ENCODE results near the gene CENPM.

Gene CENPM

DNA sequence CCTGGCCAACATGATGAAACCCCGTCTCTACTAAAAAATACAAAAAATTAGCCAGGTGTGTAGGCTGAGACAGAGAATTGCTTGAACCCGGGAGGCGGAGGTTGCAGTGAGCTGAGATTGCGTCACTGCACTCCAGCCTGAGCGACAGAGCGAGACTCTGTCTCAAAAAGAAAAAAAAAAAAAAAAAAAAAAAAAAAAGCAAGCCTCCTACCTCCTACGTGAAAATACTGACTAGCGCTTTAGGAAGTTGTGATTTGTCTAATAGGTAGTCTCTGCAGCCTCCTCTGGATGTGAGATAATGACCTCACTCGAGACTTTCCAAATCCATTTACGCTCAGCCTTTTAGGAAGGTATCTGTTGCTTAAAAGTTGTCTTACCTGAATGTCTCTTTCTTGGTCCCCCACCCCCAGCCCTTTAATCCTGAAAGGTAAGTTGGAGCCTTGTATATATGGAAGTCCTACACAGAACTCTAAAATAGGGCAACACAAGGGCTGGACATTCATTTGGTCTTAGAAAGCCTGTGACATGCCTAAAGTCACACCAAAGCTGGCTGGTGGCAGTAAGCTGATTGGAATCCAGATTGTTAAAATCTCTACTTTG lies 27.8 kb upstream of the CENPM start:
- Histone ChIP-seq H3K36me3 (ENCODE audit: insufficient read depth, insufficient read length, low read length) (no peaks in the 10 kb centered on the region), H3K9me3 (ENCODE audit: insufficient read depth, low read length) (peaks cover 7% of the 10 kb centered on the region; the same call in 1 of the 2 replicates), H3K9ac (ENCODE audit: insufficient read length, low read depth) (no peak overlapping the region), H3K4me3 (ENCODE audit: insufficient read length, low read depth) (no peak overlapping the region), H3K4me1 (ENCODE audit: insufficient read depth, insufficient read length) (peaks cover 12% of the 10 kb centered on the region), H3K27me3 (ENCODE audit: insufficient read depth, insufficient read length) (peaks cover 54% of the 10 kb centered on the region)
- TF ChIP-seq YY1 (IDR thresholded peaks at IDR 0.05; ENCODE audit: insufficient read depth, insufficient read length) (no peak), ZNF274 (IDR thresholded peaks at IDR 0.05; ENCODE audit: low read depth, low read length) (no peak), SUZ12 (IDR thresholded peaks at IDR 0.05; ENCODE audit: extremely low read depth, insufficient read depth, insufficient read length) (no peak)
- no peak for DNase-seq (ENCODE audit: low read depth, low spot score)

DNA sequence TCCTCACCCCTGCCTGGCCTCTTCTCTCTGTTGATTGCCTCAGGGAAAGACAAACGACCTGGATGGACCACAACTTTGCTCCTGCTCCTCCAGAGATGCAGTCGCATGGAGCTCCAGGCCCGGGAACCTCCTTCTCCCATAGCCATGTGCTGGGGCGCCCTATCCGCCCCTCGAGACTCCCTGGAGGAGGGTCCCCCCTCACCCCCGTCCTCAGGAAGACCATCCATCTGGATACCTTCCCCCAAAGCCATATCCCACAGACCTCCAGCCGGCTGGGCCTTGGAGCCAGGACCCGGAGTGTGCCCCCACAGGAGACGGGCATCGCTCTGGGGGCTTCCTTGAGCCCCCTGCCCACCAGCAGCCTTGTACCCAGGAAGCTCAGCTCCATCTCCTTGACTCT lies 24.5 kb upstream of the CENPM start:
- Histone ChIP-seq H3K4me3 (ENCODE audit: insufficient read length, low read depth) (no peak overlapping the region), H3K36me3 (ENCODE audit: insufficient read depth, insufficient read length, low read length) (no peaks in the 10 kb centered on the region), H3K27me3 (ENCODE audit: insufficient read depth, insufficient read length) (peaks cover 35% of the 10 kb centered on the region), H3K9ac (ENCODE audit: insufficient read length, low read depth) (no peak overlapping the region), H3K4me1 (ENCODE audit: insufficient read depth, insufficient read length) (peaks cover 17% of the 10 kb centered on the region), H3K9me3 (ENCODE audit: insufficient read depth, low read length) (peaks cover 7% of the 10 kb centered on the region; the same call in 1 of the 2 replicates)
- TF ChIP-seq ZNF274 (IDR thresholded peaks at IDR 0.05; ENCODE audit: low read depth, low read length), result no peak
- no peak for TF ChIP-seq SUZ12 (IDR thresholded peaks at IDR 0.05; ENCODE audit: extremely low read depth, insufficient read depth, insufficient read length)
- no peak for DNase-seq (ENCODE audit: low read depth, low spot score)

GRCh38 chr22:41970601-41971000 lies 23.6 kb upstream of the CENPM start:
- Histone ChIP-seq H3K36me3 (ENCODE audit: insufficient read depth, insufficient read length, low read length) (no peaks in the 10 kb centered on the region), H3K4me1 (ENCODE audit: insufficient read depth, insufficient read length) (peaks cover 17% of the 10 kb centered on the region), H3K4me3 (ENCODE audit: insufficient read length, low read depth) (no peak overlapping the region), H3K9me3 (ENCODE audit: insufficient read depth, low read length) (peaks cover 7% of the 10 kb centered on the region; the same call in 1 of the 2 replicates), H3K9ac (ENCODE audit: insufficient read length, low read depth) (no peak overlapping the region), H3K27me3 (ENCODE audit: insufficient read depth, insufficient read length) (peaks cover 27% of the 10 kb centered on the region)
- DNase-seq (ENCODE audit: low read depth, low spot score), result no peak
- TF ChIP-seq YY1 (IDR thresholded peaks at IDR 0.05; ENCODE audit: insufficient read depth, insufficient read length) (no peak), SUZ12 (IDR thresholded peaks at IDR 0.05; ENCODE audit: extremely low read depth, insufficient read depth, insufficient read length) (no peak), ZNF274 (IDR thresholded peaks at IDR 0.05; ENCODE audit: low read depth, low read length) (no peak)

GRCh38 chr22:41969110-41969646 lies 22.2 kb upstream of the CENPM start, which contains the start of gene SEPTIN3:
SEPTIN3 (plus strand) TSS chr22:41969443; CDS start chr22:41971493, 2,050 bp downstream.
- Histone ChIP-seq H3K9ac (ENCODE audit: insufficient read length, low read depth) (peak within 1 kb of the TSS; percentile 13), H3K27me3 (ENCODE audit: insufficient read depth, insufficient read length) (peaks cover 18% of the 10 kb centered on the region), H3K36me3 (ENCODE audit: insufficient read depth, insufficient read length, low read length) (no peaks in the 10 kb centered on the region), H3K4me1 (ENCODE audit: insufficient read depth, insufficient read length) (peaks cover 17% of the 10 kb centered on the region), H3K4me3 (ENCODE audit: insufficient read length, low read depth) (no peak within 1 kb of the TSS), H3K9me3 (ENCODE audit: insufficient read depth, low read length) (peaks cover 7% of the 10 kb centered on the region; the same call in 1 of the 2 replicates)
- no peak for DNase-seq (ENCODE audit: low read depth, low spot score)
- TF ChIP-seq ZNF274 (IDR thresholded peaks at IDR 0.05; ENCODE audit: low read depth, low read length) (no peak), YY1 (IDR thresholded peaks at IDR 0.05; ENCODE audit: insufficient read depth, insufficient read length) (no peak), SUZ12 (IDR thresholded peaks at IDR 0.05; ENCODE audit: extremely low read depth, insufficient read depth, insufficient read length) (no peak)

DNA sequence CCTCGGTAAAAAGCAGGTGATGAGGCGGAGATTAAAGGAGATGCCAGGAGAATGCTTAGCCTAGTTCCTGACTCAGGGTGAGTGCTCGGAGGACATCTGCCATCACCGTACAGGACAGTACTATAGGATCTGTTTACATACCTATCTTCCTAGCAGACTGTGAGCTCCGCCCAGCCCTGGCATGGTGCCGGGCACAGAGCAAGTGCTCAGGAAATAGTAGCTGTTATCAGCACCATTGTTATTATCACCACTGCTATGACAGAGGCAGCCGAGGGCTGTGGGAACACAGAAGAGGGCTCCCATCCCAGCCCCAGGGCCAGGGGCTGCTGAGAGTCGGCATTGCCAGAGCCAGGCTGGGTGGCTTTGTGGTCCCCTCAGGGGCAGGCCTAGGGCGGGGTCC lies 21.6 kb upstream of the CENPM start:
- DNase-seq (ENCODE audit: low read depth, low spot score), result no peak
- Histone ChIP-seq H3K4me3 (ENCODE audit: insufficient read length, low read depth) (no peak overlapping the region), H3K9me3 (ENCODE audit: insufficient read depth, low read length) (peaks cover 7% of the 10 kb centered on the region; the same call in 1 of the 2 replicates), H3K36me3 (ENCODE audit: insufficient read depth, insufficient read length, low read length) (no peaks in the 10 kb centered on the region), H3K27me3 (ENCODE audit: insufficient read depth, insufficient read length) (peaks cover 18% of the 10 kb centered on the region), H3K4me1 (ENCODE audit: insufficient read depth, insufficient read length) (peaks cover 20% of the 10 kb centered on the region), H3K9ac (ENCODE audit: insufficient read length, low read depth) (peak overlapping the region; percentile 13)
- TF ChIP-seq SUZ12 (IDR thresholded peaks at IDR 0.05; ENCODE audit: extremely low read depth, insufficient read depth, insufficient read length) (no peak), ZNF274 (IDR thresholded peaks at IDR 0.05; ENCODE audit: low read depth, low read length) (no peak), YY1 (IDR thresholded peaks at IDR 0.05; ENCODE audit: insufficient read depth, insufficient read length) (no peak)

DNA sequence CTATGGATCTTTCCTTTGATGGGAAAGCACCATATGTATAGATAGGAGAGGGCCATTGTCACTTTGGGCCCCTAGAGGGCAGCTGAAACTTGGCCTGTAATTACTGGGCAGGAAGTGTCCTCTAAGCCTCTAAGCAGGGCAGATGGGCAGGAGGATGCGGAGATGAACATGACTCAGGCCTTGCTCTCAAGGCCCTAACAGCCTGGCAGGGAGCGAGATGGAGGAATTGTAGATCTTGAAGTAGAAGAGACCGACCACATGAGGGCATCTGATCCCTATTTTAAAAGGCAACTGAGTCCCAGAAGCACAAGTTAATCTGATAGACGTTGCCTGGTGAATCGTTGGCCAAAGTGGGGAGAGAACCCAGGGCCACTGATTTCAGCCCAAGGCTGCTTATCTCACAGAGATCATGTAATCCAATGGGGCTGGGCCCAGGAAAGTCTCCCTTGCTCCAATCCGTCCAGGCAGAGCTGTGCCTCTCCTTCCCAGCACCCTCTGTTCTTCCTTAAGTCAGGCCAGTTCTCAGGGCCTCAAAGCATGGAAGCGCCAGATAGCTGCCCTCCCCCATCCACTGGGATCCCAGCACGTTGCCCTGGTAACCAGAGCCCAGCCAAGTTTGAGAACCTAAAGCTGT lies 19.8 kb upstream of the CENPM start:
- Histone ChIP-seq H3K4me1 (ENCODE audit: insufficient read depth, insufficient read length) (peaks cover 20% of the 10 kb centered on the region), H3K4me3 (ENCODE audit: insufficient read length, low read depth) (no peak overlapping the region), H3K9me3 (ENCODE audit: insufficient read depth, low read length) (peaks cover 7% of the 10 kb centered on the region; the same call in 1 of the 2 replicates), H3K9ac (ENCODE audit: insufficient read length, low read depth) (no peak overlapping the region), H3K27me3 (ENCODE audit: insufficient read depth, insufficient read length) (peaks cover 7% of the 10 kb centered on the region), H3K36me3 (ENCODE audit: insufficient read depth, insufficient read length, low read length) (no peaks in the 10 kb centered on the region)
- no peak for DNase-seq (ENCODE audit: low read depth, low spot score)
- TF ChIP-seq YY1 (IDR thresholded peaks at IDR 0.05; ENCODE audit: insufficient read depth, insufficient read length), result no peak
- no peak for TF ChIP-seq SUZ12 (IDR thresholded peaks at IDR 0.05; ENCODE audit: extremely low read depth, insufficient read depth, insufficient read length)
- TF ChIP-seq ZNF274 (IDR thresholded peaks at IDR 0.05; ENCODE audit: low read depth, low read length), result no peak

GRCh38 chr22:41966225-41966606 lies 19.3 kb upstream of the CENPM start:
- Histone ChIP-seq H3K36me3 (ENCODE audit: insufficient read depth, insufficient read length, low read length) (no peaks in the 10 kb centered on the region), H3K9me3 (ENCODE audit: insufficient read depth, low read length) (peaks cover 3% of the 10 kb centered on the region; the same call in 1 of the 2 replicates), H3K27me3 (ENCODE audit: insufficient read depth, insufficient read length) (peaks cover 6% of the 10 kb centered on the region), H3K9ac (ENCODE audit: insufficient read length, low read depth) (no peak overlapping the region), H3K4me1 (ENCODE audit: insufficient read depth, insufficient read length) (peaks cover 20% of the 10 kb centered on the region), H3K4me3 (ENCODE audit: insufficient read length, low read depth) (no peak overlapping the region)
- DNase-seq (ENCODE audit: low read depth, low spot score), result no peak
- TF ChIP-seq ZNF274 (IDR thresholded peaks at IDR 0.05; ENCODE audit: low read depth, low read length), result no peak
- TF ChIP-seq SUZ12 (IDR thresholded peaks at IDR 0.05; ENCODE audit: extremely low read depth, insufficient read depth, insufficient read length), result no peak
- no peak for TF ChIP-seq YY1 (IDR thresholded peaks at IDR 0.05; ENCODE audit: insufficient read depth, insufficient read length)
